ENCODE results near the gene MICU1. TPM values are rescaled to one million over a fixed set of nuclear protein-coding genes. Genes with fewer than 3 reads are reported as not detected.
"Not testable (repeated sequence)": the region's sequence is repeated elsewhere in the genome, so short reads cannot be mapped to it uniquely, and the experiment has no call there.

The MICU1 gene
- total RNA-seq, 1 donor from 2014 or later = 37.2 TPM

GRCh38 chr10:72353965-72354355, 271.9 kb downstream of the MICU1 start:
- Histone ChIP-seq H3K27me3 (ENCODE audit: control insufficient read depth, insufficient read depth, low read length) (no peaks in the 10 kb centered on the region), H3K36me3 (ENCODE audit: control insufficient read depth, insufficient read depth, low read length) (no peaks in the 10 kb centered on the region), H3K4me3 (ENCODE audit: low read depth, low read length) (peak overlapping the region; percentile 75)
- no peak for TF ChIP-seq CTCF (IDR thresholded peaks at IDR 0.05; ENCODE audit: insufficient read depth, low read length, poor library complexity, severe bottlenecking)
- DNase-seq (ENCODE audit: low read depth) = no peak

GRCh38 chr10:72353028-72353964, 272.6 kb downstream of the MICU1 start:
- DNase-seq (ENCODE audit: low read depth) = no peak
- no peak for TF ChIP-seq CTCF (IDR thresholded peaks at IDR 0.05; ENCODE audit: insufficient read depth, low read length, poor library complexity, severe bottlenecking)
- H3K4me3 ChIP-seq (ENCODE audit: low read depth, low read length) = peak overlapping the region; percentile 75
- no peaks in the 10 kb centered on the region for H3K27me3 ChIP-seq (ENCODE audit: control insufficient read depth, insufficient read depth, low read length)
- H3K36me3 ChIP-seq (ENCODE audit: control insufficient read depth, insufficient read depth, low read length) = no peaks in the 10 kb centered on the region

- H3K27me3 ChIP-seq (ENCODE audit: control insufficient read depth, insufficient read depth, low read length) = no peaks in the 10 kb centered on the region
- H3K4me3 ChIP-seq (ENCODE audit: low read depth, low read length) = no peak overlapping the region
- H3K36me3 ChIP-seq (ENCODE audit: control insufficient read depth, insufficient read depth, low read length) = no peaks in the 10 kb centered on the region
- DNase-seq (ENCODE audit: low read depth) = no peak
- no peak for TF ChIP-seq CTCF (IDR thresholded peaks at IDR 0.05; ENCODE audit: insufficient read depth, low read length, poor library complexity, severe bottlenecking)
These were observed 274.4 kb downstream of the MICU1 start for GRCh38 chr10:72351479-72351878.

GRCh38 chr10:72349438-72349837, 276.4 kb downstream of the MICU1 start:
- no peaks in the 10 kb centered on the region for H3K27me3 ChIP-seq (ENCODE audit: control insufficient read depth, insufficient read depth, low read length)
- no peak overlapping the region for H3K4me3 ChIP-seq (ENCODE audit: low read depth, low read length)
- no peak for TF ChIP-seq CTCF (IDR thresholded peaks at IDR 0.05; ENCODE audit: insufficient read depth, low read length, poor library complexity, severe bottlenecking)
- H3K36me3 ChIP-seq (ENCODE audit: control insufficient read depth, insufficient read depth, low read length) = no peaks in the 10 kb centered on the region
- DNase-seq (ENCODE audit: low read depth) = no peak

GRCh38 chr10:72348282-72348681, 277.6 kb downstream of the MICU1 start:
- H3K4me3 ChIP-seq (ENCODE audit: low read depth, low read length) = no peak overlapping the region
- TF ChIP-seq CTCF (IDR thresholded peaks at IDR 0.05; ENCODE audit: insufficient read depth, low read length, poor library complexity, severe bottlenecking) = no peak
- no peaks in the 10 kb centered on the region for H3K27me3 ChIP-seq (ENCODE audit: control insufficient read depth, insufficient read depth, low read length)
- H3K36me3 ChIP-seq (ENCODE audit: control insufficient read depth, insufficient read depth, low read length) = no peaks in the 10 kb centered on the region
- DNase-seq (ENCODE audit: low read depth) = no peak

GRCh38 chr10:72346117-72346516, 279.8 kb downstream of the MICU1 start:
- not testable (repeated sequence) for H3K4me3 ChIP-seq (ENCODE audit: low read depth, low read length); H3K36me3 ChIP-seq (ENCODE audit: control insufficient read depth, insufficient read depth, low read length); DNase-seq (ENCODE audit: low read depth); H3K27me3 ChIP-seq (ENCODE audit: control insufficient read depth, insufficient read depth, low read length)
